Neural cell (in vitro differentiated cells): ENCODE data around the gene KCNJ16. TPM values are rescaled to one million over a fixed set of nuclear protein-coding genes. Genes with fewer than 3 reads are reported as not detected.

Source experiments
- H2AFZ ChIP-seq: fragments of 200-600, 300-800 bp; sonication (generic), shearing (Covaris generic); 2 replicates; pipeline ENCODE4 v1.6.0; 2014; ENCODE audit warnings: low read depth, mild to moderate bottlenecking, antibody characterized with exemption, low read length, moderate library complexity
- H3F3A ChIP-seq: fragments of 200-600 bp; shearing (Covaris generic); 2 replicates; pipeline ENCODE4 v1.6.1; 2016; ENCODE audit warnings: mild to moderate bottlenecking, moderate library complexity, mixed read lengths, antibody characterized with exemption, low read length; ENCODE audit not compliant: insufficient read depth, poor library complexity, severe bottlenecking
- H3K27ac ChIP-seq: fragments of 200-600, 300-800 bp; sonication (generic), shearing (Covaris generic); 2 replicates; pipeline ENCODE4 v1.5.1; 2014; ENCODE audit warnings: mild to moderate bottlenecking, low read length, moderate library complexity
- H3K27me3 ChIP-seq: fragments of 300-800, 200-600 bp; sonication (generic), shearing (Covaris generic); 2 replicates; pipeline ENCODE4 v1.6.0; 2014; ENCODE audit warnings: mild to moderate bottlenecking, low read depth, low read length, moderate library complexity; ENCODE audit not compliant: insufficient read depth
- H3K36me3 ChIP-seq: fragments of 300-800, 200-600 bp; sonication (generic), shearing (Covaris generic); 2 replicates; pipeline ENCODE4 v1.5.1; 2014; ENCODE audit warnings: mild to moderate bottlenecking, antibody characterized with exemption, low read length, moderate library complexity; ENCODE audit not compliant: insufficient read depth
- H3K4me2 ChIP-seq: fragments of 300-800, 200-600 bp; sonication (generic), shearing (Covaris generic); 2 replicates; pipeline ENCODE4 v1.6.0; 2014; ENCODE audit warnings: mild to moderate bottlenecking, low read length
- H3K4me3 ChIP-seq: fragments of 300-800, 200-600 bp; sonication (generic), shearing (Covaris generic); 2 replicates; pipeline ENCODE4 v1.5.1; 2014; ENCODE audit warnings: mild to moderate bottlenecking, low read length, moderate library complexity
- H3K79me2 ChIP-seq: fragments of 200-600 bp; shearing (Covaris generic); replicated peaks from 2 replicates; pipeline ENCODE4 v1.6.0; 2014; ENCODE audit warnings: mild to moderate bottlenecking, low read length, moderate library complexity; ENCODE audit not compliant: insufficient read depth
- H3K9ac ChIP-seq: fragments of 300-800, 200-600 bp; sonication (generic), shearing (Covaris generic); 2 replicates; pipeline ENCODE4 v1.6.1; 2016; ENCODE audit warnings: mild to moderate bottlenecking, low read length, mixed read lengths
- H3K9me2 ChIP-seq: fragments of 200-600 bp; shearing (Covaris generic); 2 replicates; pipeline ENCODE4 v1.6.1; 2016; ENCODE audit warnings: mild to moderate bottlenecking, low read length, mixed read lengths; ENCODE audit not compliant: insufficient read depth
- H3K9me3 ChIP-seq: fragments of 200-600, 300-800 bp; sonication (generic), shearing (Covaris generic); 2 replicates; pipeline ENCODE4 v1.6.1; 2016; ENCODE audit warnings: mild to moderate bottlenecking, mixed run types, low read length, moderate library complexity, mixed read lengths
- H4K20me1 ChIP-seq: fragments of 200-600 bp; shearing (Covaris generic); 2 replicates; pipeline ENCODE4 v1.6.1; 2016; ENCODE audit warnings: mild to moderate bottlenecking, mixed run types; ENCODE audit not compliant: insufficient read depth
- EP300 ChIP-seq: fragments of 450-650 bp; conservative IDR thresholded peaks from 2 replicates; pipeline ENCODE4 v1.6.1; 2014; ENCODE audit warnings: antibody characterized with exemption, mild to moderate bottlenecking, moderate library complexity; ENCODE audit not compliant: poor library complexity, severe bottlenecking
- EZH2 ChIP-seq: fragments of 200-600, 300-800 bp; shearing (Covaris generic), sonication (generic); IDR thresholded peaks from 2 replicates; pipeline ENCODE4 v1.6.1; 2014; ENCODE audit warnings: antibody characterized with exemption, low read length, borderline replicate concordance, mild to moderate bottlenecking; ENCODE audit not compliant: insufficient read depth, poor library complexity, severe bottlenecking
- MXI1 ChIP-seq: fragments of 450-650 bp; conservative IDR thresholded peaks from 2 replicates; pipeline ENCODE4 v1.6.1; 2014; ENCODE audit warnings: antibody characterized with exemption, mild to moderate bottlenecking; ENCODE audit not compliant: poor library complexity, severe bottlenecking
- POLR2AphosphoS5 ChIP-seq: IDR thresholded peaks from 2 replicates; pipeline ENCODE4 v1.6.1; 2012
- RAD21 ChIP-seq: fragments of 450-650 bp; conservative IDR thresholded peaks from 2 replicates; pipeline ENCODE4 v1.6.1; 2014; ENCODE audit warnings: antibody characterized with exemption, mild to moderate bottlenecking, moderate library complexity
- SMC3 ChIP-seq: fragments of 450-650 bp; conservative IDR thresholded peaks from 2 replicates; pipeline ENCODE4 v1.6.1; 2014; ENCODE audit warnings: antibody characterized with exemption, mild to moderate bottlenecking, moderate library complexity; ENCODE audit not compliant: poor library complexity
- TAF1 ChIP-seq: IDR thresholded peaks from 2 replicates; pipeline ENCODE4 v1.6.1; 2012; ENCODE audit warnings: low read depth
- polyA plus RNA-seq: library from polyadenylated mRNA; depleted of rRNA; stranded (reverse); fragments of >200 nt; gene quantifications from 2 replicates; pipeline ENCODE4 v1.2.3, GENCODE V29; 2014
- TF ChIP-seq, protein P1 (sequence below): IDR thresholded peaks from 2 replicates; pipeline ENCODE4 v1.6.1; 2012; ENCODE audit warnings: borderline replicate concordance
- TF ChIP-seq, protein P2 (sequence below): fragments of 450-650 bp; IDR thresholded peaks from 2 replicates; pipeline ENCODE4 v1.5.1; 2014; ENCODE audit warnings: antibody characterized with exemption, mild to moderate bottlenecking, moderate library complexity; ENCODE audit not compliant: poor library complexity, severe bottlenecking

Gene KCNJ16
- polyA plus RNA-seq, 1 donor from 2014 or later: 1.7 TPM

DNA sequence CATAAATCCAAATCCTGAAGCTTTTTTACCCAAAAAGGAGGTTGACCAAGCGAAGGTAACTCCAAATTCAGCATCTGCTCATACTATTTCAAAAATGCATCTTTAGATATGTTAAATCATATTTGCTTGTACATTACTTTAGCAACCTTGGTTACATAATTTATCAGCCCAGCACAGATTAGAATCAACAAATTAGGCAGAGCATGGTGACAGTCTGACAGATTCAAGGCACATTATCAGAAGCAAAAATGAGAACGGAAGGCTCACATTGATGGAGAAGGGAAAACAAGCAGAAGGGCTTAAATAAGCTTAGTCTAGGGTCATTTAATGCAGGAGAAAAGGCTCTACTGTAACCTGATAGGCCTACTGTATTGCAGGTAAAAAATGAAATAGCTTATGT, 90.4 kb downstream of the KCNJ16 start:
- Histone ChIP-seq H3K9me3 (no peaks in the 10 kb centered on the region), H3K27me3 (peaks cover 18% of the 10 kb centered on the region), H3F3A (no peaks in the 10 kb centered on the region), H3K27ac (no peak overlapping the region), H3K4me2 (no peak overlapping the region), H2AFZ (no peak overlapping the region), H4K20me1 (no peaks in the 10 kb centered on the region), H3K9ac (no peak overlapping the region), H3K36me3 (no peaks in the 10 kb centered on the region), H3K79me2 (no peaks in the 10 kb centered on the region), H3K4me3 (no peak overlapping the region), H3K9me2 (no peaks in the 10 kb centered on the region)
- no peak for TF ChIP-seq POLR2AphosphoS5
- TF ChIP-seq EP300: no peak
- no peak for TF ChIP-seq SMC3
- no peak for TF ChIP-seq RAD21
- TF ChIP-seq EZH2: no peak
- TF ChIP-seq, protein P1, sequence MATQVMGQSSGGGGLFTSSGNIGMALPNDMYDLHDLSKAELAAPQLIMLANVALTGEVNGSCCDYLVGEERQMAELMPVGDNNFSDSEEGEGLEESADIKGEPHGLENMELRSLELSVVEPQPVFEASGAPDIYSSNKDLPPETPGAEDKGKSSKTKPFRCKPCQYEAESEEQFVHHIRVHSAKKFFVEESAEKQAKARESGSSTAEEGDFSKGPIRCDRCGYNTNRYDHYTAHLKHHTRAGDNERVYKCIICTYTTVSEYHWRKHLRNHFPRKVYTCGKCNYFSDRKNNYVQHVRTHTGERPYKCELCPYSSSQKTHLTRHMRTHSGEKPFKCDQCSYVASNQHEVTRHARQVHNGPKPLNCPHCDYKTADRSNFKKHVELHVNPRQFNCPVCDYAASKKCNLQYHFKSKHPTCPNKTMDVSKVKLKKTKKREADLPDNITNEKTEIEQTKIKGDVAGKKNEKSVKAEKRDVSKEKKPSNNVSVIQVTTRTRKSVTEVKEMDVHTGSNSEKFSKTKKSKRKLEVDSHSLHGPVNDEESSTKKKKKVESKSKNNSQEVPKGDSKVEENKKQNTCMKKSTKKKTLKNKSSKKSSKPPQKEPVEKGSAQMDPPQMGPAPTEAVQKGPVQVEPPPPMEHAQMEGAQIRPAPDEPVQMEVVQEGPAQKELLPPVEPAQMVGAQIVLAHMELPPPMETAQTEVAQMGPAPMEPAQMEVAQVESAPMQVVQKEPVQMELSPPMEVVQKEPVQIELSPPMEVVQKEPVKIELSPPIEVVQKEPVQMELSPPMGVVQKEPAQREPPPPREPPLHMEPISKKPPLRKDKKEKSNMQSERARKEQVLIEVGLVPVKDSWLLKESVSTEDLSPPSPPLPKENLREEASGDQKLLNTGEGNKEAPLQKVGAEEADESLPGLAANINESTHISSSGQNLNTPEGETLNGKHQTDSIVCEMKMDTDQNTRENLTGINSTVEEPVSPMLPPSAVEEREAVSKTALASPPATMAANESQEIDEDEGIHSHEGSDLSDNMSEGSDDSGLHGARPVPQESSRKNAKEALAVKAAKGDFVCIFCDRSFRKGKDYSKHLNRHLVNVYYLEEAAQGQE: no peak
- TF ChIP-seq MXI1: no peak
- TF ChIP-seq TAF1: no peak
- TF ChIP-seq, protein P2, sequence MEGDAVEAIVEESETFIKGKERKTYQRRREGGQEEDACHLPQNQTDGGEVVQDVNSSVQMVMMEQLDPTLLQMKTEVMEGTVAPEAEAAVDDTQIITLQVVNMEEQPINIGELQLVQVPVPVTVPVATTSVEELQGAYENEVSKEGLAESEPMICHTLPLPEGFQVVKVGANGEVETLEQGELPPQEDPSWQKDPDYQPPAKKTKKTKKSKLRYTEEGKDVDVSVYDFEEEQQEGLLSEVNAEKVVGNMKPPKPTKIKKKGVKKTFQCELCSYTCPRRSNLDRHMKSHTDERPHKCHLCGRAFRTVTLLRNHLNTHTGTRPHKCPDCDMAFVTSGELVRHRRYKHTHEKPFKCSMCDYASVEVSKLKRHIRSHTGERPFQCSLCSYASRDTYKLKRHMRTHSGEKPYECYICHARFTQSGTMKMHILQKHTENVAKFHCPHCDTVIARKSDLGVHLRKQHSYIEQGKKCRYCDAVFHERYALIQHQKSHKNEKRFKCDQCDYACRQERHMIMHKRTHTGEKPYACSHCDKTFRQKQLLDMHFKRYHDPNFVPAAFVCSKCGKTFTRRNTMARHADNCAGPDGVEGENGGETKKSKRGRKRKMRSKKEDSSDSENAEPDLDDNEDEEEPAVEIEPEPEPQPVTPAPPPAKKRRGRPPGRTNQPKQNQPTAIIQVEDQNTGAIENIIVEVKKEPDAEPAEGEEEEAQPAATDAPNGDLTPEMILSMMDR: no peak

DNA sequence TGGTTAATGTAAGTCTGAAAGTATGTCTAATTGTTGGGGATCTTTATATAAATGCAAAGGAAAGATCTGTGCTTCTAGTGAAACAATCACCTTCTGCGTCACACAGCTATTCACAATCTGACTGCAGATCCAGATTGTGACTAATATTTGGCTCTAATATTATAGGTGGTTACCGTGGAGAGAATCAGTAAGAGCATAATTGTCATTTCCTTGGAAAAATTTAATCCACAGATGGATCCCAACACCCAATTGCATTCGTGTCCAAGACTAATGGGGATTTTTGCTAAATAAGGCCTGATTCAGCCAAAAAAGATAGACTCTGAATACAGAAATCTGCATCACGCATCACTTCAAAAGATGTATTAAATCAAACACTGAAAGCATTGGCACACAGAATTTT, 91.6 kb downstream of the KCNJ16 start:
- Histone ChIP-seq H3K9ac (no peak overlapping the region), H4K20me1 (no peaks in the 10 kb centered on the region), H3K4me3 (no peak overlapping the region), H3K4me2 (no peak overlapping the region), H3K27me3 (peaks cover 23% of the 10 kb centered on the region), H3F3A (no peaks in the 10 kb centered on the region), H3K9me2 (no peaks in the 10 kb centered on the region), H3K9me3 (no peaks in the 10 kb centered on the region), H2AFZ (no peak overlapping the region), H3K36me3 (no peaks in the 10 kb centered on the region), H3K79me2 (peaks cover 5% of the 10 kb centered on the region), H3K27ac (no peak overlapping the region)
- no peak for TF ChIP-seq SMC3
- TF ChIP-seq POLR2AphosphoS5: no peak
- no peak for TF ChIP-seq EZH2
